Uterus (tissue), 4 donors: Measurements from ENCODE around the gene SCYGR1. TPM values are rescaled to one million over a fixed set of nuclear protein-coding genes. Genes with fewer than 3 reads are reported as not detected.

Experiments
- DNase-seq, 2 donors: peaks; one replicate each; pipeline ENCODE4 v3.0.0-alpha.2; 2019 to 2020
- H3K27ac ChIP-seq, 2 donors: fragments of 200-600 bp; sonication (generic); 1 replicate in 1 of 2; 2 replicates in 1 of 2; pipeline ENCODE4 v1.5.1; 2016 to 2018
- H3K27me3 ChIP-seq, 2 donors: fragments of 200-600 bp; sonication (generic); one replicate each; pipeline ENCODE4 v1.5.1; 2018 to 2019; ENCODE audit warnings: control low read depth in 1 of 2
- H3K36me3 ChIP-seq, 2 donors: fragments of 200-600 bp; sonication (generic); one replicate each; pipeline ENCODE4 v1.5.1; 2019; ENCODE audit warnings: control low read depth in 1 of 2
- H3K4me1 ChIP-seq, 2 donors: fragments of 200-600 bp; sonication (generic); one replicate each; pipeline ENCODE4 v1.5.1; 2018 to 2019; ENCODE audit warnings: control low read depth in 1 of 2
- H3K4me3 ChIP-seq, 2 donors: fragments of 200-600 bp; sonication (generic); 1 replicate in 1 of 2; 2 replicates in 1 of 2; pipeline ENCODE4 v1.5.1; 2018 to 2019; ENCODE audit warnings: mild to moderate bottlenecking in 1 of 2
- H3K9me3 ChIP-seq, 2 donors: fragments of 200-600 bp; sonication (generic); one replicate each; pipeline ENCODE4 v1.5.1; 2019; ENCODE audit warnings: control low read depth in 1 of 2
- CTCF ChIP-seq, 4 experiments: fragments of 200-600 bp in 2 of 4; fragments of 450-650 bp in 2 of 4; sonication (generic) in 2 of 4; IDR thresholded peaks; one replicate each; pipeline ENCODE4 v1.5.1; 2016 to 2019; ENCODE audit warnings: antibody characterized with exemption in 4 of 4, mild to moderate bottlenecking in 2 of 4, moderate library complexity in 1 of 4
- POLR2A ChIP-seq, 2 donors: fragments of 450-650 bp; IDR thresholded peaks; one replicate each; pipeline ENCODE4 v1.6.1; 2016; ENCODE audit warnings: antibody characterized with exemption in 2 of 2, mild to moderate bottlenecking in 1 of 2, moderate library complexity in 1 of 2
- intact Hi-C: fragments of 100-400 bp; cut with DNase I; formaldehyde crosslinking; loops from one replicate; pipeline ENCODE4 v1.15.1; 2023; ENCODE audit warnings: low total_unique reads
- total RNA-seq, 4 donors: library from RNA; depleted of rRNA in 3 of 4; stranded (reverse); fragments of >200 nt in 3 of 4; gene quantifications; one replicate each; pipeline versions ENCODE4 v1.1.0 to v1.2.4, GENCODE V29; 2014 to 2023
- donor health status: DM: yes; HTN: yes; CAD: no.

The SCYGR1 gene
- total RNA-seq, 4 donors from 2014 or later = not detected

GRCh38 chr2:227376656-227377396 lies 10.9 kb downstream of the SCYGR1 start:
- Histone ChIP-seq H3K36me3 (no peaks in the 10 kb centered on the region), H3K9me3 (no peaks in the 10 kb centered on the region), H3K4me1 (no peaks in the 10 kb centered on the region), H3K27me3 (no peaks in the 10 kb centered on the region), H3K4me3 (no peak overlapping the region), H3K27ac (no peak overlapping the region)
- DNase-seq = no peak
- TF ChIP-seq POLR2A (IDR thresholded peaks at IDR 0.05) (no peak), CTCF (IDR thresholded peaks at IDR 0.05) (no peak)
- intact Hi-C loops = no loop called here

GRCh38 chr2:227374158-227374557 lies 13.6 kb downstream of the SCYGR1 start:
- DNase-seq = no peak
- TF ChIP-seq CTCF (IDR thresholded peaks at IDR 0.05) = no peak
- TF ChIP-seq POLR2A (IDR thresholded peaks at IDR 0.05) = no peak
- Histone ChIP-seq H3K27ac (no peak overlapping the region), H3K4me1 (no peaks in the 10 kb centered on the region), H3K4me3 (no peak overlapping the region), H3K27me3 (no peaks in the 10 kb centered on the region), H3K36me3 (no peaks in the 10 kb centered on the region), H3K9me3 (no peaks in the 10 kb centered on the region)
- intact Hi-C loops = no loop called here

GRCh38 chr2:227373389-227373788 lies 14.4 kb downstream of the SCYGR1 start:
- intact Hi-C loops = no loop called here
- DNase-seq = no peak
- Histone ChIP-seq H3K4me3 (no peak overlapping the region), H3K36me3 (no peaks in the 10 kb centered on the region), H3K27me3 (no peaks in the 10 kb centered on the region), H3K9me3 (no peaks in the 10 kb centered on the region), H3K27ac (no peak overlapping the region), H3K4me1 (no peaks in the 10 kb centered on the region)
- TF ChIP-seq POLR2A (IDR thresholded peaks at IDR 0.05) (no peak), CTCF (IDR thresholded peaks at IDR 0.05) (no peak)

- Histone ChIP-seq H3K4me1 (no peaks in the 10 kb centered on the region), H3K27ac (no peak overlapping the region), H3K4me3 (no peak overlapping the region), H3K27me3 (no peaks in the 10 kb centered on the region), H3K36me3 (no peaks in the 10 kb centered on the region), H3K9me3 (no peaks in the 10 kb centered on the region)
- DNase-seq = no peak
- no peak for TF ChIP-seq CTCF (IDR thresholded peaks at IDR 0.05)
- TF ChIP-seq POLR2A (IDR thresholded peaks at IDR 0.05) = no peak
- intact Hi-C loops = no loop called here
Observed at GRCh38 chr2:227370791-227371312, 16.9 kb downstream of the SCYGR1 start.

- no peaks in the 10 kb centered on the region for H3K4me1 ChIP-seq
- H3K27ac ChIP-seq = no peak overlapping the region
Observed at GRCh38 chr2:227370092-227370491, 17.7 kb downstream of the SCYGR1 start.

More at GRCh38 chr2:227370092-227370491, 17.7 kb downstream of the SCYGR1 start:
- intact Hi-C loops = no loop called here
- Histone ChIP-seq H3K9me3 (no peaks in the 10 kb centered on the region), H3K4me3 (no peak overlapping the region), H3K36me3 (no peaks in the 10 kb centered on the region), H3K27me3 (no peaks in the 10 kb centered on the region)
- DNase-seq = no peak
- no peak for TF ChIP-seq CTCF (IDR thresholded peaks at IDR 0.05)
- no peak for TF ChIP-seq POLR2A (IDR thresholded peaks at IDR 0.05)
